ENCODE results near the gene HHIPL1. TPM values are rescaled to one million over a fixed set of nuclear protein-coding genes. Genes with fewer than 3 reads are reported as not detected.
A peak's percentile ranks its signal among the peaks of the same experiment; 100 is the strongest.

The HHIPL1 gene
- total RNA-seq, 2 experiments from 2014 or later = 0.17 TPM

DNA sequence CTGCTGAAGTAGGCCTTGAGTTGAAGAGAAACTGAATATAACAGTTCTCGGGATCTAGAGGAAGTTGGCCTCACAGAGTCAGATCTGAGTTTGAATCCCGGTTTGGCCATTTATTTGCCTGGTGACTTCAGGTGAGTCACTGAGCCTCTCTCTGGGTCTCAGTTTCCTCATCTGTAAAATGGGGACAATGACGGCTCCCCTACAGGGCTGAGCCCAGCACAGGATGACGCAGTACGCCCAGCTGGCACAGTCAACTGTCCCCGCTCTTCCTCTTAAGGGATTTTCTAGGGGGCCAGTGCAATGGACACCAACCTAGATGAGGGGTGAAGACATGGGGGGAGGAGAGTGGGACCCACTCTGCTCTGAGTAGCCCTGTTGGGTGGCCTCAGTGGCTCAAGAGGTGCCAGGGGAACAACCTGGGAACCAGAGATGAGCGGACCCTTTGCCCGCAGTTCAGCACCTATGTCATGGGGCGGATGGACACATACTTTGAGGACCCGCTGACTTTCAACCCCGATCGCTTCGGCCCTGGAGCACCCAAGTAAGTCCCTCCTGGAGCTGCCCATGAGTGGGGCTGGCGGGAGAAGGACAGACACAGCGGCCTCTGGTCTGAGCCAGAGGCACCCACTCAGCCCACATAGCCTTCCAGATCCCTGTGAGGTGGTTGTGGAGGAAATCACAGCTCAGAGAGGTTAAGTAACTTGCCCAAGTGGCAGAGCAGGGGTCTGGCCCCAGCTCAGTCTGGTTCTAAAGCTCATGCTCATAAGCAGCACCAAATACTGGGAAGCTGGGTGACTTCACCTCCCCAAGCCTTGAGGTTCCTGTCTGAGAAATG is 80.2 kb downstream of the HHIPL1 start:
- no peak overlapping the region for H3K4me3 Mint-ChIP-seq
- no peaks in the 10 kb centered on the region for H3K9me3 Mint-ChIP-seq
- no peak for DNase-seq
- no peak overlapping the region for H3K27ac Mint-ChIP-seq
- POLR2A ChIA-PET = no interaction called here
- H3K36me3 Mint-ChIP-seq = no peaks in the 10 kb centered on the region
- ATAC-seq (ENCODE audit: low read depth) = no peak
- no peaks in the 10 kb centered on the region for H3K4me1 Mint-ChIP-seq
- H3K27me3 Mint-ChIP-seq = peaks cover 6% of the 10 kb centered on the region

DNA sequence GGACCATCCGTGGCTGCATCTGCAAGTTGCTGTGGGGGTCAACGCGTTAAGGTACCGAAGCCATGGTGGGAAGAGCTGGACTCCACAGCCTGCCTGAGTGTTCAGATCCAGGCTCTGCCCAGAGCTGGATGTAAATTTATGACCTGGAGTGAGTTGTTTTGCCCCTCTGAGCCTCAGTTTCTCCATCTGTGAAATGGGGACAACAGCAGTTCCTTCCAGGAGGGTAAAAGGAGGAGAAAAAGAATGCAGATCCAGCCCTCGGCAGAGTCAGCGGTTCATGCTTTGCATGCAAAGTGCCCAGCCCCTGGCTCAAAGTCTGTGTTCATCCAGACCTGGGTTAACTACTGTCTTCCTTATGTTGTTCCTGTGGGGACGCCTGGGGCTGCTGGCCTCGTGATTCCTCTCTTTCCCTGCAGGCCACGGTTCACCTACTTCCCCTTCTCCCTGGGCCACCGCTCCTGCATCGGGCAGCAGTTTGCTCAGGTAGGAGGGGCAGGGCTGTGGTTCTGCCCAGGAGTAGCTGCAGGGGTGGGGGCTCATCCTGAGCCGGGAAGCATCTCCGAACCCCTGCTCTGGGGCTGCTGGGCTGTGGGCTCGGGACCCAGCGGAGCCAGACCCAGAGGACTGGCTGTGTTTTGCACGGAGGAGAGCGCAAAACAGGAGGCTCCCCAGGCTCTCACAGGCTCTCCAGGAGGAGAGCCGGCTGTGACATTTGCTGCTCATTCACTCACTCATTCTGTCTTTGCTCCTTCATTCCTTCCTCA is 81.0 kb downstream of the HHIPL1 start:
- Mint-ChIP-seq H3K4me3 (no peak overlapping the region), H3K27me3 (peaks cover 6% of the 10 kb centered on the region), H3K4me1 (no peaks in the 10 kb centered on the region), H3K36me3 (no peaks in the 10 kb centered on the region), H3K9me3 (no peaks in the 10 kb centered on the region), H3K27ac (no peak overlapping the region)
- ATAC-seq (ENCODE audit: low read depth) = no peak
- POLR2A ChIA-PET = no interaction called here
- peak; percentile 21 for DNase-seq

DNA sequence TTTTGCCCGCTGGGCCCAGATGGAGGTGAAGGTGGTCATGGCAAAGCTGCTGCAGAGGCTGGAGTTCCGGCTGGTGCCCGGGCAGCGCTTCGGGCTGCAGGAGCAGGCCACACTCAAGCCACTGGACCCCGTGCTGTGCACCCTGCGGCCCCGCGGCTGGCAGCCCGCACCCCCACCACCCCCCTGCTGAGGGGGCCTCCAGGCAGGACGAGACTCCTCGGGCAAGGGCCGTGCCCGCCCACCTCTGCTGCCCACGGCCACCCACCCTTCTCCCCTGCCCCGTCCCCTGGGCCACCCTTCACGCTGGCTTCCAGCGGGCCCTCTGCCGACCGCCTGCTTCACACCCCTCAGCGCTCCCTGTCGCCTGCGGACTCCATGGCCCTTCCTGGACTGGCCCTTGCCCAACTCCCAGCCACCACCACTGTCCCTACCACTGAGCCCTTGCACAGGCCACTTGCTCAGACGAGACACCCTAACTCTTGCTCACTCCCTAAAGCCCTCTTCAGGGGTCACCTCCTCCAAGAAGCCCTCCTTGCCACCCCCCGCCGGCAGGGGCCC is 81.7 kb downstream of the HHIPL1 start:
- no peaks in the 10 kb centered on the region for H3K9me3 Mint-ChIP-seq
- no peaks in the 10 kb centered on the region for H3K4me1 Mint-ChIP-seq
- peaks cover 6% of the 10 kb centered on the region for H3K27me3 Mint-ChIP-seq
- H3K4me3 Mint-ChIP-seq = no peak overlapping the region
- POLR2A ChIA-PET = no interaction called here
- no peak overlapping the region for H3K27ac Mint-ChIP-seq
- ATAC-seq (ENCODE audit: low read depth) (no peak), DNase-seq (peak; percentile 17)
- H3K36me3 Mint-ChIP-seq = no peaks in the 10 kb centered on the region

DNA sequence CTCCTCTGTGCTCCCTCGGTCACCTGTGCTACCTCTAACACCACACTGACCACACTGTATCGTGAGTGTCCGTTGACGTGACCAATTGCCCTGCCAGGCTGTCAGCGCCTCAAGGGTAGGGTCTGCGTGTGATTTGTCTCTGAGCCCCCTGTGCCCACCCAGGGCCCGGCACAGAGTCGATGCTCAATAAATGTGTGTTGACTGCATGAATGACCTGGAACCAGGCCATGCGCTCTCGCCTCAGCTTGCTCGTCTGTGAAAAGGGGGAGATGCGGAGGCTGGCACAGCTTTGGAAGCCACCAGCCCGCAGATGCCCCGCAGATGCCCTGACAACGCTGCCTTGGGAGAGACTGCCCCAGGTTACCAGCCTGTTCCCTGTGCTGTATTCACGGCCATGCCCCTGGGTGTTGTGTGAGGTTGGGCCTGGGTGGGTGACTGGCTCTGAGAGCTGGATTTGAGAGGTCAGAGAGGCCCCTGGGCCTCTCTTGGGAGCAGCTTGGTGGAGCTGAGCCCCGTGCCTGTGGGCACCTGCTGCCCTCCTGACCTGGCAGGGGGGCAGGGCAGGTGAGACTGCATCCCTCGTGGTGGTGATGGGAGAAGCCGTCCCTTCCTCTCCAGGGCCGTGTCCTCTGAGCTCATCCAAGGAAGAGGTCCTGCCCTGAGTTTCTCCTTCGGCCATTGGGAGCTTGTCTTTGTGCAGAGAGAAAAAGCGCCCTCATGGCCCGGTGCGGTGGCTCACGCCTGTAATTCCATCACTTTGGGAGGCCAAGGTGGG is 82.4 kb downstream of the HHIPL1 start:
- Mint-ChIP-seq H3K36me3 (no peaks in the 10 kb centered on the region), H3K4me1 (no peaks in the 10 kb centered on the region), H3K9me3 (no peaks in the 10 kb centered on the region), H3K4me3 (no peak overlapping the region), H3K27me3 (peaks cover 6% of the 10 kb centered on the region), H3K27ac (no peak overlapping the region)
- POLR2A ChIA-PET = no interaction called here
- ATAC-seq (ENCODE audit: low read depth) = no peak
- DNase-seq = peak; percentile 17

DNA sequence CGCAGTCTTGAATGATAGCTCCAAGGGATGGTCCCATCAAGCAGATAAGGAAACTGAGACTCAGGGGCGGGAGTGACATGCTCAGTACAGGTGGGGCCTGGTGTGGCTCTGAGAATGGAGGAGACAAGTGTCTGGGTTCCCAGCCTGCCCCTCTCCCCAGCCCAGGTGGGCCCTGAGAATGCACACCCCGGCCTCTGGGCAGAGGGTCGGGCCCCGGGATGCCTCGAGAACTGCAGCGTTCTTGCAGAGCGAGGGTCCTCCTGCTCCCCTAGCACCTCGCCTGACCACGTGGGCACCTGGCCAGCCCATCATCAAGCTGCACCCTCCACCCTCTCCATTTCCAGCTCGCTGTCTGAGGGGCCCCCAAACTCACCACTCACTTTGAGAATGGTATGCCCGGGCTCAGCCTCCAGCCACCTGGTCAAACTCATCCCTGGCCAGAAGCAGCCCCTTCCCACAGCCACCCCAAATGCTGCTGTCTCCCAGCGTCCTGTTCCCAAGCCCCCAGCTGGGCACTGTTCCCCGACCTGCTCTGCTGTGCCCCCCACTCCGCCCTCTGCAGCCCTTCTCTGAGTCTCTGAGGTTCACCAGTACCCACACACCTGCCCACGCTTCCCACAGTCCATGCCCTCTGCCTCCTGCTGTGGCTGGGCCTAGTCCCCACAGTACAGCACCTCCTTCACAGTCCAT is 83.4 kb downstream of the HHIPL1 start:
- POLR2A ChIA-PET = no interaction called here
- ATAC-seq (ENCODE audit: low read depth) = no peak
- H3K4me3 Mint-ChIP-seq = no peak overlapping the region

DNA sequence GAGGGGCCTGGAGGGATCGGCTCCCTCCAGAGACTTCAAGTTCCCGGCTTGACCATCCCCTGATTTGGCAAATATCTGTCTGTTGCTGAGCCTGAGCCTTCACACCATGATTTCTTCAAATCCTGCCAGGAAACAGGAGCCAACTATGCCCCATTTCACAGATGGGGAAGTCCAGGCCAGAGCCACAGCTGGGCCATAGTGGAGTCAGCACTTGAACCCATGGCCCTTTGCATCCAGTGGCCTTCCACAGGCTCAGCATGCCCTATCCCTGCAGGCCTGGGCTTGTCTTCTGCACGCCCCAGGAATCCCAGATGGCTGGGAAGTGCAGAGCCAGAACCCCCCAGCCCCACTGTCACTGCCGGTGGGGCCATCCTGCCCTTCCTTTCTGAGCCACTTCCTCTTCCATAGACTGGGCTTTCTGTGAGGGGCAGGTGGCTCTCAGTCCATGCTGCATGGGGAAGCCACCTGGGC is 84.1 kb downstream of the HHIPL1 start:
- no peaks in the 10 kb centered on the region for H3K36me3 Mint-ChIP-seq
- H3K9me3 Mint-ChIP-seq = no peaks in the 10 kb centered on the region
- POLR2A ChIA-PET = no interaction called here
- H3K27ac Mint-ChIP-seq = no peak overlapping the region
- peak; percentile 17 for DNase-seq
- peaks cover 6% of the 10 kb centered on the region for H3K27me3 Mint-ChIP-seq
- no peak overlapping the region for H3K4me3 Mint-ChIP-seq
- H3K4me1 Mint-ChIP-seq = no peaks in the 10 kb centered on the region
- ATAC-seq (ENCODE audit: low read depth) = no peak

More for the DNA sequence above, 83.4 kb downstream of the HHIPL1 start:
- Mint-ChIP-seq H3K4me1 (no peaks in the 10 kb centered on the region), H3K36me3 (no peaks in the 10 kb centered on the region), H3K27me3 (peaks cover 6% of the 10 kb centered on the region), H3K27ac (no peak overlapping the region), H3K9me3 (no peaks in the 10 kb centered on the region)
- peak; percentile 19 for DNase-seq

Other genes starting within 250 kb of the HHIPL1 start
- 10 to 100 TPM; 61.9 to 64.4 TPM for gene SETD3, start 164.3 kb upstream of the HHIPL1 start, total RNA-seq
- gene CCNK, start 163.7 kb upstream of the HHIPL1 start, total RNA-seq = 10 to 100 TPM; 88.4 to 90.4 TPM
- 10 to 100 TPM; 11.8 to 13.3 TPM for gene CCDC85C, start 40.9 kb upstream of the HHIPL1 start, total RNA-seq
- gene CYP46A1, start 39.2 kb downstream of the HHIPL1 start, total RNA-seq = under 1 TPM; 0.26 to 0.33 TPM
- under 1 TPM in 1 of 2 experiments, not detected in 1; 0.69 TPM for gene EML1, start 148.3 kb downstream of the HHIPL1 start, total RNA-seq